GM18861 (cell line): ENCODE results near the gene RAB3C.

Experiments used
- ATAC-seq: cut with Tn5 transposase; IDR thresholded peaks from one replicate; pipeline ENCODE4 v1.9.1; 2021; ENCODE audit not compliant: unreplicated experiment

RAB3C gene

DNA sequence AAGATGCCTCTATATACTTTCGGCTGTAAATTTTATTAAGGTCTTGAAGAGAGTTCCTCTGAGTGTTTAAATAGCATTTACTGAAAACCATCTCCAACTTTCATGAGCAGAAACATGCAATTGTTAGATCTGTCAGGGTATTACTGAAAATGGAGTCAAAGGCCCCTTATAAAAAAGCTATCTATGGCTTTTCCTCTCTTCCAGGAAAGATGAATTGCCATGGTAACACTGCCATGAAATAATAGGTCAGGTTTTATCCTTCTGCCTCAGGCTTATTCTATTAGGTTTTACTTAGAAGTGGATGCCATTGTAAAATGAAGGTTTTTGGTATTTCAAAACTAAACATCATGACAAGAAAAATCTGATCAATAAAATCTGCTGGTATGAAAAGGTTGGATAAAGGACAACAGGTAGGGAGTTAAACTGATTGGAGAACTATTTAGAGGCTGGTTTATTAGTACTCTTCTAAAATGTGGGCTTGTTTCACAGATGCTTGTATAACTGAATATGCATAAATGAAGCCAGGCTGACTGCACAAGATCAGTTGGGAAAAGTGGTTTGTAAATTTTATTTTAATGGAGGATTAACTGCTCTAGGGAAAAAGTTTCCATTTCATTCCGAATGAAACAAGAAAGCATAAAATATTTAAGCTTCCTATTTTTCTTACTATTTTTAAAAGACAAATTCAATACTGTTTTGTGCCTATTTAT lies 135.5 kb downstream of the RAB3C start:
- ATAC-seq: no peak

GRCh38 chr5:58722160-58722559 lies 139.3 kb downstream of the RAB3C start:
- ATAC-seq: no peak

DNA sequence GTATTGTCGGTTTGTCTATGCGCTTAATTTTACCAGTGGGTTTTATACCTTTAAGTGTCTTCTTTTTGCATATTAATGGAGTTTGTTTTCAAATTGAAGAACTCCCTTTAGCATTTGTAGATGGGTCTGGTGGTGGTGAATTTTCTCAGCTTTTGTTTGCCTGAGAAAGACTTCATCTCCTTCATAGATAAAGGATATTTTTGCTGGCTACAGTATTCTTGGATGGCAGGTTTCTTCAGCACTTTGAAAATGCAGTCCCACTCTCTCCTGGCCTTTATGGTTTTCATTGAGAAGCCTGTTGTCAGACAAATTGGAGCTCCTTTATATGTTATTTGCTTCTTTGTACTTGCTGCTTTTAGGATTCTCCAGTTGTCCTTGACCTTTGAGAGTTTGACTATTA lies 142.1 kb downstream of the RAB3C start:
- ATAC-seq: no peak

- no peak for ATAC-seq
Observed at GRCh38 chr5:58731641-58732040, 148.8 kb downstream of the RAB3C start.

- ATAC-seq: no peak
Observed at GRCh38 chr5:58735637-58736036, 152.8 kb downstream of the RAB3C start.

GRCh38 chr5:58736214-58736613 lies 153.3 kb downstream of the RAB3C start:
- ATAC-seq: no peak

- ATAC-seq: no peak
Observed at GRCh38 chr5:58737671-58738070, 154.8 kb downstream of the RAB3C start.

- ATAC-seq: no peak
Observed at GRCh38 chr5:58738336-58738735, 155.5 kb downstream of the RAB3C start.

GRCh38 chr5:58739051-58739450 lies 156.2 kb downstream of the RAB3C start:
- no peak for ATAC-seq

GRCh38 chr5:58740956-58741355 lies 158.1 kb downstream of the RAB3C start:
- ATAC-seq: no peak

DNA sequence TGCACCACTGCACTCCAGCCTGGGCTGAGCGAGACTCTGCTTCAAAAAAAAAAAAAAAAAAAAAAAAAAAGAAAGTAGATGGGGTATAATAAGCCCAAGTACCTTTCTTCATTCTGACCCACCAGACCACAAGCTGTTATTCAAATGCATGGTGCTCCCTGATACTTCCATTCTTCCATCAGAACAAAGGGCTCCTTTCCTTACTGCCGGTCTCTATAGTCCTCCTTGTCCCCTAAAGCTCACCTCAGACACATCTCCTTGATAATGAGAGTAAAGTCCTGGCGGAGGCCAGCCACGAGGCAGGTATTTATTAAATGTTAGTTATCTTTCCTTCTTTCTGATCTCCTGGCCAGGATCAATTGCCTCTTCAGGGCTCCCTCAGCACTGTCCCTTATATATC lies 162.5 kb downstream of the RAB3C start:
- no peak for ATAC-seq

GRCh38 chr5:58746321-58746720 lies 163.4 kb downstream of the RAB3C start:
- ATAC-seq: no peak

GRCh38 chr5:58750036-58750435 lies 167.2 kb downstream of the RAB3C start:
- ATAC-seq: no peak

GRCh38 chr5:58751222-58751837 lies 168.5 kb downstream of the RAB3C start:
- no peak for ATAC-seq

DNA sequence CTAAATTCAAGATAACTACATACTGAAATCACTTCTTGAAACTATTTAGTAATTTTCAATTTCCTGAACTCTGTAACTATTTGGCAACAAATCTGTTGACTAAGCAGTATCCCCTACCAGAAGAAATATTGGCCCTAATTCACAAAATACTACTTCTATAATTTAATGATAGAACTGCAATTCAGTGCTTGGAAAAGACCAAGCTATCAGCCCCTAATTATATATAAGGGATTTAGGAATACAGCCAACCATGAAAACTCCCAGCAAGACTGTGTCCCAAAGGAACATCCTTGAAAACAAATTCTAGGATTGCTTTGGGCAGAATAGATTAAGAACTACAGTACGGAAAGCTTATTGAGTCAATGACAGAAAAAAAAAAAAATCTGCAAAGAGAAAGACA lies 169.2 kb downstream of the RAB3C start:
- no peak for ATAC-seq

- ATAC-seq: no peak
Observed at GRCh38 chr5:58753446-58753845, 170.6 kb downstream of the RAB3C start.

- no peak for ATAC-seq
Observed at GRCh38 chr5:58754250-58754649, 171.4 kb downstream of the RAB3C start.

DNA sequence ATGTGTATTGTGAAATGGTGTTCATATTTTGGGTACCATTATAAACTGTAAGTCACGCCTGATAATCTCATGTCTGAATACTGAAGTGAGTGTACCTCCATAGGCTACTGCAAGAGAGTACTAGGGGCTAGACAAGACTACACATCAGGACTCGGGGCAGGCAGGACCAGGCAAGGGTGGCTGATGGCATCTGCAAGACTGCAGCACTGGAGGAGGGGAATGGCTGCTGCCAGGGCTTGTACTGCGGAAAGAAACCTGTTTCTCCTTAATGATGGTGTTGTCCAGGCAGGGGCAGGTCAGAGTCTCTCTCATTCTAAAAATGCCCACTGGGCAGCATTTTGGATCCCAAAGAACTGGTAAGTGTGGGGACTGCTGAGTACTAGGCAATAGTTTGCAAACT lies 172.5 kb downstream of the RAB3C start:
- ATAC-seq: no peak

DNA sequence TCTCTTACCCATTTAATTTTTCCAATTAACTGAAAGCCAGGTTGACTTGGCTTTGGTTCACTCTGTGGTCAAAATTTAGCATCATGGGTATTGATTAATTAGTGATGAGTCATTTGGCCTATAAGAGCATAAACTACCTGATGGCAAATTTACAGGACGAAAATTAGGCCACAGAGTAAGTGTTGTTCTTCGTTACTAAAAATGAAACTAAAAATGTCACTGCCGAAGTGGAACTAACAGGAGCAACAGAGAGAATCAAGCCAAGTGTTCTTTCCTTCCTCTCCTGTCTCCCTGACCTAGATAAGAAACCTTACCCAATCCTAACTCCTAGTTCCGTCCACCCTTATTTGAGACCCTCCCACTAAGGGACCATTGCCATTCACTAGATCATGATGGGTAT lies 176.9 kb downstream of the RAB3C start:
- ATAC-seq: peak; percentile 89

DNA sequence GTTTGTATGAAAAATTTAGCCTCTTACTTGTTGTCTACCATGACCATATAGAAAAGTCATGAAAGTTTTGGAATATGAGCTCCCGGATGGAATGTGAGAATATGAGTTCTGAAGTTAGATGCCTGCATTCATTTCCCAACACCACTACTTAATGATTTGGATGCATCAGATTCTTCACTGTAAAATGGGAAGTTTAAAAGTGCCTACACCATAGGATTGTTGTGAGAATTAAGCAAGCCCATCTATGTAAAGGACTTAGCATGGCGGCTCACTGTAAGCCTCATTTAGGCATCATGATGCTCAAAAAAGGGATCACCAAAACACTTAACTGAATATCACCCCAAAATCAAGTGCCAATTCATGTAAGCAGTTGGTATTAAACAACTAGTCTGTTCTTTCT lies 177.3 kb downstream of the RAB3C start:
- ATAC-seq: no peak

DNA sequence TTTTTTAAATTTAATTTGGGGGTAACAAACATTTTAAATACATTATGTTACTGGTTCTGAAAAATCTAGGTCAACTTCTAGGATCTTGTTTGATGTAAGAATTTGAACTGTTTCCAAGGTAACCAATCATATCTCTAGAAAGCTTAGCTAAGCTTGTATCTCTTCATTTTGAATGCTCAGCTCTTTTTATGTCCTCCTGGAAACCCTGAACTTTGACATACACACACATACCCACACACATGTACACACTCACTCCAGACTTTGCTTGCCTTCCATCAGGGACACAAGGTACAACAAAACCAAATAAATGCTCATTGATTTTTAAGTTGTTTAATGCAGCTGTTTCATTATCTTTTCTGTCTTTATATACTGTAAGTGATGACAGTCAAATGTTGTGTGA lies 178.5 kb downstream of the RAB3C start:
- ATAC-seq: no peak

DNA sequence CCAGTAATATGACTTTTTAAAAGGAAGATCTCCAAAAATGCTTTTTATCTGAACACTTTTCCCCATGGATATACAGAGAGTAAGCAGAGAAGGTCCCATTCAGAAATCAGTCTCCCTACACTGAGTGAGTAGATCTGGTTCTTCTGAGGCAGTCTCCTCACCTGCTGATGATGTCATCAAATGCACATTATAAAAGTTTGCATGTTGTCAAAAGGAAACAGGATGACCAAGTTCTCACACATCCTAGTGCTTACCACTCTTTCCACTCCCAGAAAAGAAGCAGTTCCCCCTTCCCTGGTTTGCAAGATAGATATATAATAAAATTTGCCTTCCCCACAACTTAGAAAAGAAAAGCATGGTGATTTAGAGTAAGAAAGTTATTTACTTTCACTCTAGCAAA lies 180.5 kb downstream of the RAB3C start:
- no peak for ATAC-seq

DNA sequence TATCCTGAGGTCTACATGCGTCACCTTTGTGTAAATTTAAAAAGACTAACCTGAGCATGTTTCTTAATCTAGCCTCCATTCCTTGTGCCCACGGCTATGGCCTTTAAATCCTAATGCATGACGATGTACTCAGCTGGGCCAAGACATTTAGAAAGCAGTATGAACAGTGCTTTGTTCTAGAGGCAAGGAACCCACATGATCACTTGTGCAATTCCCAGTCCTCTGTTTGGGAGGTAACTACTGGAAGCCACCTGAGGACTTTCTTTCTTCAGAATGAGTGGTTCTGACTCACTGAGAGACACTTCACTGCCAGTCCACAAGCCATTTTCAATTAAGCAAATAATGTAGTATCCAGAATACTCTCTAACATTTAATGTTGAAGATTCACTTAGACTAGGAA lies 181.3 kb downstream of the RAB3C start:
- ATAC-seq: no peak
